ENCODE data around the gene CHRNA4. TPM values are rescaled to one million over a fixed set of nuclear protein-coding genes. Genes with fewer than 3 reads are reported as not detected.

The CHRNA4 gene
- polyA plus RNA-seq, 1 donor: 0.25 TPM

DNA sequence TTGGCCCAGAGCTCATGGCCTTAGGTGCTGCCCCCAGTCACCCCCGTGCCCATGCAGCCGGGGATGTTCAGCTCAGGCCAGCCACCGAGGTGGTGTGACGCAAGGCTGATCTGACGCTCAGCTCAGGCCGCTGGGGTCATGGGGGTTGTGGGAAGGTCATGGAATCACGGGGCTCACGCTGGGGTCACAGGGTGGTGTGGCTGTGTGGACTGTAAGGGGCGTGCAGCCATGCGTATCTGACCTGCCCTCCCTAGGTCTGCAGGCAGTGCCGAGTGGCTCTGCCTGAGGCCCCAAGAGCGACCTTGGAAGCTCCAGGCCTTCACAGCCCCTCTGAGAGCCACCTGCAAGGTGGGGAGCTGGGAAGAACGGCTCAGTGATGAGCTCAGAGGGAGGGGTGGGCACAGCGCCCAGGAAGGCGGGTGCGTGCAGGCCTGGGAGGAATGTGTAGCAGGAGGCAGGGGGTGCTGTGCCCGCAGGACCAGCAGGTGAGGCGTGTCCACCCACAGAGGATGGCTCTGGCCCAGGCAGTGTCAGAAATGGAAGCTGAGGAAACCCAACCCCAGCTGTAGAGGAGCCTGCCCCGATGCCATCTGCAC, 27.8 kb downstream of the CHRNA4 start:
- no peak for DNase-seq

DNA sequence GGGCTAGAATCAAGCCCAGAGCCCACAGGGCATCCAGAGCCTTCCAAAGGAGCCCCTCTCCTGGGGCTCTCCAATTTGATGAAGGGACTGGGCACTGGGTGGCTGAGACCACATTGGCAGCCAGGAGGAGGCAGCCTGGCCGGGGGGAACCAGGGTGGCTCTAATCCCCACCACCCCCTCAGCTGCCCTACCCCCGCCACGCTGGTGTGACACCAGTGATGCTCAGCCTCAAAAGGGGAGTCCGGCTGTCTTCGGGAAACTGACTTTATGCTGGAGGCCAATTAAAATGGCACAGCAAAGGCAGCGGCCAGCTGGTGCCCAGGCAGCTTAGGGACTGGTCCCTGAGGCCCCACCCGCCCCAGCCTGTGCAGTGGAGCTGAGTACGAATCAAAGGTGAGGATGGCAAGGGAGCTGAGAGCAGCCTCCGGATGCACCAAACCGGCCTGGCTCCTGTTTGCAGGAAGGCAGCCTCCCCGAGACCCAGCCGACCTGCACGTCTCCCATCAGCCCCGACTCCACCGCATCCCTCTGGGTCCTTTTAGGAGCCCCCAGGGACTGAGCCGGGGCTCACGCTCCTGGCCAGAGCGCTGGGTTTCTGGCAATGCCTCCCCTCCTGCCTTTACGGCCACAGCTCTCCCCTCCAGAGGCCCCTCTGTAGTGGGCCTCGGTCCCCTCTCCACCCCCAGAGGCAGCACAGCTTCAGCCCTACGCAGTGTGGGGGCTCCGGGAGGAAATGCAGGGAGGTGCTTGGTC, 28.5 kb downstream of the CHRNA4 start:
- DNase-seq: no peak

GRCh38 chr20:63331741-63332400, 29.3 kb downstream of the CHRNA4 start:
- no peak for DNase-seq

DNA sequence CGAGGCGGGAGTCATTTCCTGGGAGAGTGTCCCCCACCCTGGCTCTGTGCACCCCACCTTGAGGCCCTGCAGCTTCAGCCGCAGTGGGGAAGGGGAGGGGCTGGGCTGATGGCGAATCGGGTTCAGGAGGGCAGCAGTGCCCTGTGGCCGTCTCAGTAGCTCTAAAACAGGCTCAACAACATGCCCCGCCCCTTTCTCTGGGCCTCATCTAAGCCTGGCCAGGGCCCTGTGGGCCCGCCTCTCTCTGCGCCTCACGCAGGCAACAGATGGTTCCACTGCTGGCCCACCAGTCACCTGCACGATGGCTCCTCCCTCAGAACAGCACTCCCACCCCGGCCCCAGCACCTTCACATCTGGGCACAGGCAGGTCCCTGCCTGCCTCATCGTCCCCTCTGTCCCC, 30.2 kb downstream of the CHRNA4 start:
- DNase-seq: no peak

DNA sequence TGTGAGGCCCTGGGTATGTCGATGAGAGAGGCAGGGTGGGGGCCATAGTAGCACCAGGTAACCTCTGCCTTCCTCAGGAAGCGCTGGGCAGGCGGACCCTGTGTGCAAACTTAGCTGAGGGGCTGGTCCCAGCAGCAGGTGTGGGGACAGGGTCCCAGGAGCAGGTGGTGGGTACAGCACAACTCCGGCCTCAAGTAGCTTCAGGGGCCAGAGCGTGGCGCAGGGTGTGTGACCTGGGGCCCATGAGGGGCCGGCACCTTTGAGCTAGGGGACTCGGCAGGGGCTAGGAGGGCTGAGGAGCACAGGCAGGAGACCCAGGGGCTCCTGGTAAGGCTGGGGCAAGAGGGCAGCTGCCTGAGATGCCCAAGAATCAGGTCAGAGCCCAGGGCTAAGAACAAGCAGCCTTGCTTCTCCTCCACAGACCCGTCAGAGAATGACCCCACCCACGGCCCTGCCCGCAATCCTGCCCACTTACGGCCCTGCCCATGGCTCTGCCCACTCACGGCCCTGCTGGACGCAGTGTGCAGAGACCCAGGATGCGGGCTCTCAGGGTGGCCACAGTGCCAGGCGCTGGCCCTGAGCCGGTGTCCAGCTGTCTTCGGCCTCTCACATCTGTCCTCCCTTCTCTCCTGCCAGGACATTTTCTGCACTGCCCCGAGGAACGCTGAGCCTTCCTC, 30.9 kb downstream of the CHRNA4 start:
- no peak for DNase-seq

DNA sequence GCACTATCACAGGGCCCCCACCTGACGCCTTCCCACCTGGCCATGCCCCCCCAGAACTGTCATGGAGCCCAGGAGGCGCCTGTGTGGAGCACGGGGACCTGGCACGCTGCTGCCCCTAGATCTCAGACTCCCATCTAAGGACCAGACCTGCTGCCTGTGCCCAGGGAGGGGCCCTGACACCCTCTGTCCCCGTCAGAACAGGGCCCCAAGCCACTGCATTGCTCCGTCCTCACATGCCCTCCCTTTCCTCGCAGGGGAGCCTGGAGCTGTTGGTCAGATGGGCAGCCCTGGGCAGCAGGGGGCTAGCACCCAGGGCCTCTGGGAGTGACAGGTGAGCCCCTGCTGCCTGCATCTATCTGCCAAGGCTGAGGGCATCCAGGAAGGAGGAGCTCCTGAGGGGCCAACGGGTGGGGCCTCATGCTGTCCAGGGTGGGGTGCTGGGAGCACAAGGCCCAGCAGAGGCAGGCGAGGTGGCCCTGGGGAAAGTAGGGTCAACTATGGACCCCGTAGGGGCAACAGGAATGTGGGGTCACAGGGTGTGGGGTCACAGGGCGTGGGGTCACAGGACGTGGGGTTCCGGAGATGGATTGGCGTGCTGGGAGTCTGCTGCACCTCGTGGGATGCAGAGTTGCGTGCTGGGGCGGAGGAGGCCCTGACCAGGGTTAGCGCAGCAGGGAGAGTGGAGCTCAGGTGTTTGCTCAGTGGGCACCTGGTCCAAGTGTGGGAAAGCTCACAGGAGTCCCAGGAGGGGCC, 31.6 kb downstream of the CHRNA4 start:
- DNase-seq: no peak

GRCh38 chr20:63328718-63329275, 32.4 kb downstream of the CHRNA4 start:
- no peak for DNase-seq

- no peak for DNase-seq
Observed at GRCh38 chr20:63328026-63328700, 33.0 kb downstream of the CHRNA4 start.

DNA sequence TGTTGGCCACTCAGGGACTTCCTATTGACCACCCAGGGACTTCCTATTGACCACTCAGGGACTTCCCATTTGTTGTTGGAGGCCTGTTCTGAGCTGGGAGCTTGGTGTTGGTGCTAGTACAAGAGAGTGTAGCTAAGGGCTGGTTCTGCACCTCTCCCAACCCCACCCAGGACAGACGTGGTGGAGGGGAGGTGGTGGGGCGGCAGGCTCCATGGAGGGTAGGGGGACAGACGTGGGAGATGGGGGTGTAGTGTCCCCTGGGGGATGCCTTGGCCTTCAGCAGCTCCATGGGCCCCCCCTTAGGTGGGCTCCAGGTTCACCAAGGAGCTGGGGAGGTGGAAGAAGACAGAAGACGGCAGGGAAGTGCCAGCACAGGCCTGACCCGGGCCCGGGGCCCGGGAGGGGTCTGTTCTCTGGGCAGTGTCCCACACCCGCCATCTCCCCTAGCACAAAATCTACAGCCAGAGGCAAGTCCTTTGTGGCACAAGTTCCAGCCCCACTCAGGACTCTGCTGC, 33.9 kb downstream of the CHRNA4 start:
- no peak for DNase-seq

DNA sequence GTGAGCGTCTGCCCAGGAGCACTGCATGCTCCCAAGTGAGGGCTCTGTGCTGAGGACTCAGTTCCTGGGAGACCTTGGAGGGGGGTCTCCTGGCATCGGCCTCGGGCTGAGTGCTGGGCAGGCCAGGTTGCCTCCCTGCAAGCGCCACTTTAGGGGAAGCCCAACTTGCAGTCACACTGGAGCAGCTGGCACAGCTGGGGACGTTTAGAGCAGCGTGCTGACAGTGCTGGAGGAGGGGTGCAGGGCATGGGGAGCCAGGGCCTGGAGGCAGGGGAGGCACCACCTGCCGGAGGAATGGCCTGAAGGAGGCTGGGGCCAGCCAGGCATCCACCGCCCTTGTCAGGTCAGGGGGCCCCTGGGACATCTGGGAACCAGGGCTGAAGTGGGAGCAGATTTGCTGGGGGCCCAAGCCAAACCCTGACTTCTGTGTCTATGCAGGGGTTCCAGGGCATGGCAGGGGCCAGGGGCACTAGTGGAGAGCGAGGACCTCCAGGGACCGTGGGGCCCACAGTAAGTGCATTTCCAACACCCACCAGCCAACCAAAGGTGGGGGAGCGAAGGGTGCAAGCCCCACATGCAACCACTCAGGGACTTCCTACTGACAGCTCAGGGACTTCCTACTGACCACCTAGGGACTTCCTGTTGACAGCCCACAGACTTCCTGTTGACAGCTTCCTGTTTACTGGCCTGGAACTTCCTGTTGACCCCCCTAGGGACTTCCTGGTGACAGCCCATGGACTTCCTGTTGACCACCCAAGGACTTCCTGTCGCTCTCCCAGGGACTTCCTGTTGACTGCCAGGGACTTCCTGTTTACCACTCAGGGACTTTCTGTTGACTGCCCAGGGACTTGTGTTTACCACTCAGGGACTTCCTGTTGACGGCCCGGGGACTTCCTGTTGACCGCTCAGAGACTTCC, 34.6 kb downstream of the CHRNA4 start:
- DNase-seq: no peak

DNA sequence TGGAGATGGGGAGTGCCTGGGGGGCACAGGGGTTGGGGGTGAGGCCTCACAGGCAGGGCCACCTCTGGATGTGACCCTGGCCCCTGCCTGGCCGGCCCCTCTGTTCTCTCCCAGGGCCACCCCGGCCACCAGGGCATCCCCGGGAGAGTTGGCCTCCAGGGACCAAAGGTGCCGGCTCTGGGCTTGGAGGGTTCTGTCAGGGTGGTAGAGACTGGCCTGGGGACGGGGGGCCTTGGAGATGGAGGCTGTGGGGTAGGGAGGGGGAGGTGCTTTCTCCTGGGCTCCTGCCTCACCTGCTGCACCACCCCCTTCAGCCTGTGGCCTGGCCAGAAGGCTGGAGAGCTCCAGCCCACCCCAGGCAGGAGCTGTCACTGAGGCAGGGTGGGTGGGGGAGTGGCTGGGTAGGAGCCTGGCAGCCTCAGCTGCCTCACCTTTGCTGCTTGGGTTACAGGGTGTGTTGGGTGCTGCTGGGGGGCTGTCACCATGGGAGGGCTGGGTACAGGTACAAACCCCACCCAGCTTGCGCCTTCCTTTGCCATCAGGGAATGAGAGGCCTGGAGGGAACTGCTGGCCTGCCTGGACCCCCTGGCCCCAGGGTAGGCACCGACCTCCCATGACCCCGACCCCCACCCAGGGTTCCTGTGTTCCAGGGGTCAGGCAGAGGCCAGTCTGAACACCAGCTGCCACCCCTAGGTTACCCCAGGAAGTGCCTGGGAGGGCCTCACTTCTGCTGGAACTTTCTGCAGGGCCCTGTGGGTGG, 35.4 kb downstream of the CHRNA4 start:
- DNase-seq: no peak

GRCh38 chr20:63325021-63325471, 36.1 kb downstream of the CHRNA4 start:
- DNase-seq: no peak

DNA sequence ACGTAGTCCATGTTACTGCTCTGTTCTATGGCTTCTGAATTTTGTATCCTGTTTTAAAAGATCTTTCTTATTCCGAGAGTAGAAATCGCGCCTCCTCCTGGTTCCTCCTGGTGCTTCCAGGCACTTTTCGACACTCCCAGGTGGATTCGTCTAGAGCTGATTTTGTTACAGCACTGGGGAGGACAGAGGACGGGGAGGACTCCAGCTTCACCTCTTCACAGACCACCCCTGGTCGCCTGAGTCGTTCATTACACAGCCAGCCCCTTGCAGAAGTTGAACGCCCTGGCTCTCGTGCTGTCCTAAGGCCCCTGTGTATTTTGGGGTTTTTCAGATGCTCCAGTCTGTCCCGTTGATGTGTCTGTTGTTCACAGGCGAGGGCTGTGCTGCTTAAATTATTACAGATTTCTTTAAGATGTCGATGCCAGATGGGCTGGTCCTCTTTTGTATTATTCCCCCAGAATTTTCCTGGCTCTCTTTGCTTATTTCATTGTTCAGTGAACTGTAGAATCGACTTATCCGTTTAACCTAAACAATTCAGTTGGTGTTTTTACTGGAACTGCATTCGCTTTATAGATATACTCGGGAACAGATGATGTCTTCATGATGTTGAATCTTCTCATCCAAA, 37.7 kb downstream of the CHRNA4 start:
- DNase-seq: no peak

DNA sequence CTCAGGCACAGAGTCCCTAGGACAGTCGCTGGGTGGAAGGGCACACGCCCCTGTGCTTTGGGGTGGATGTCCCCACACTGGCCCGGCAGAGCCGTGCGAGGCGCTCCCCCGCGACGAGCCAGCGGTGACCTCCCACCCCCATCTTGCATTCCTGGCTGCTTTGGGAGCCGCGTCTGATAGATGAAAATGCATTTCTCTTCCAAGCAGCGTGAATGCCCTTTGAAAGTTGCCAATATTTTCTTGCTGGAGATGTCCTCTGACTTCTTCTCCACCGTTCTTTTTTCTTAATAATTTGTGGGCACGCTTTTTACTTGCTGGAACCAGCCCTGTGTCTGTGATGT, 38.2 kb downstream of the CHRNA4 start:
- no peak for DNase-seq

GRCh38 chr20:63322146-63322932, 38.8 kb downstream of the CHRNA4 start:
- no peak for DNase-seq

GRCh38 chr20:63321148-63321831, 39.9 kb downstream of the CHRNA4 start:
- peak; percentile 59 for DNase-seq

DNA sequence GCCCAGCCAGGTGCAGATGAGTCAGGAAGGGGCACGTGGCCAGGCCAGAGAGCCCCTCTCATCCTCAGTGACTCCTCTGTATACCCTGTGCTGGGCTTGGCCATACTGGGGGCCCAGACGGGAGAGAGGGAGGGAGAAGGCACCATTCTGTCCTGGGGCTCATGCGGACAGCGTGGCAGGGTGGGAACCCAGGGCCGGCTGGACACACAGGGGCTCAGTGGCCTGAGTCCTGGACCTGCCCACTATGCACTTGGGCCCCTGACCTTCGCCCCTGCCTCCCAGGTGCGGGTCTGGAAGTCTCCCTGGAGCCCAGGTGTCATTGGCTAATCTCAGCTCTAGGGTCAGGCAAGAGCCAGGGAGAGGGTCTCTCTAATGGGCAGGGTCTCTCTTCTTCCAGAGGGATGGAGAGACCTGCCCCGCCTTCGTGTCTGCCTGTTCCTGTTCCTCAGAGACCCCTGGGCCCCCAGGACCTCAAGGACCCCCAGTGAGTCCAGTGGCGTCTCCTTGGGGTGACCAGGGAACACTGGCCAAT, 40.5 kb downstream of the CHRNA4 start:
- no peak for DNase-seq

Data from hindlimb muscle (tissue), 1 donor.